ENCODE measurements around the gene NXT2. TPM values are rescaled to one million over a fixed set of nuclear protein-coding genes. Genes with fewer than 3 reads are reported as not detected.
"Not testable (repeated sequence)": the region's sequence is repeated elsewhere in the genome, so short reads cannot be mapped to it uniquely, and the experiment has no call there.

Gene NXT2
- polyA plus RNA-seq, 1 donor from 2014 or later = 13.9 TPM

- H3K27ac Mint-ChIP-seq, H3K4me3 Mint-ChIP-seq, H3K4me1 Mint-ChIP-seq, H3K36me3 Mint-ChIP-seq, H3K27me3 Mint-ChIP-seq, H3K9me3 Mint-ChIP-seq: not testable (repeated sequence)
These were observed 39.4 kb downstream of the NXT2 start for GRCh38 chrX:109576083-109576482.

- H3K36me3 Mint-ChIP-seq = no peaks in the 10 kb centered on the region
- peaks cover 0 to 2% (median 0%) of the 10 kb centered on the region in 3 donors for H3K4me1 Mint-ChIP-seq
- H3K9me3 Mint-ChIP-seq = peaks cover 0 to 4% (median 2%) of the 10 kb centered on the region in 3 donors
- H3K4me3 Mint-ChIP-seq = no peak overlapping the region
- no peak overlapping the region for H3K27ac Mint-ChIP-seq
- peaks cover 6% of the 10 kb centered on the region for H3K27me3 Mint-ChIP-seq
These were observed 40.4 kb downstream of the NXT2 start for GRCh38 chrX:109577055-109577454.

- Mint-ChIP-seq H3K9me3 (peaks cover 0 to 3% (median 2%) of the 10 kb centered on the region in 3 donors), H3K4me3 (no peak overlapping the region), H3K36me3 (peaks cover 2% of the 10 kb centered on the region), H3K27ac (no peak overlapping the region), H3K27me3 (peaks cover 6% of the 10 kb centered on the region), H3K4me1 (peaks cover 0 to 1% (median 0%) of the 10 kb centered on the region in 3 donors)
These were observed 42.3 kb downstream of the NXT2 start for GRCh38 chrX:109578916-109579315.

GRCh38 chrX:109585488-109585887 is 48.8 kb downstream of the NXT2 start:
- no peaks in the 10 kb centered on the region for H3K4me1 Mint-ChIP-seq
- no peak overlapping the region for H3K4me3 Mint-ChIP-seq
- H3K36me3 Mint-ChIP-seq = peaks cover 2% of the 10 kb centered on the region
- H3K9me3 Mint-ChIP-seq = no peaks in the 10 kb centered on the region
- H3K27ac Mint-ChIP-seq = no peak overlapping the region
- peaks cover 11% of the 10 kb centered on the region for H3K27me3 Mint-ChIP-seq

GRCh38 chrX:109590176-109590575 is 53.5 kb downstream of the NXT2 start:
- Mint-ChIP-seq H3K4me1 (no peaks in the 10 kb centered on the region), H3K27me3 (peaks cover 10% of the 10 kb centered on the region), H3K36me3 (no peaks in the 10 kb centered on the region), H3K9me3 (no peaks in the 10 kb centered on the region), H3K27ac (no peak overlapping the region), H3K4me3 (no peak overlapping the region)

Other genes with a start within 250 kb of the NXT2 start
- gene GUCY2F, start 54.8 kb upstream of the NXT2 start, polyA plus RNA-seq = not detected
- not detected for gene KCNE5, start 88.3 kb downstream of the NXT2 start, polyA plus RNA-seq
- gene ACSL4, start 196.4 kb downstream of the NXT2 start, polyA plus RNA-seq = 11.8 TPM